ENCODE data around the gene ACOT12.

DNA sequence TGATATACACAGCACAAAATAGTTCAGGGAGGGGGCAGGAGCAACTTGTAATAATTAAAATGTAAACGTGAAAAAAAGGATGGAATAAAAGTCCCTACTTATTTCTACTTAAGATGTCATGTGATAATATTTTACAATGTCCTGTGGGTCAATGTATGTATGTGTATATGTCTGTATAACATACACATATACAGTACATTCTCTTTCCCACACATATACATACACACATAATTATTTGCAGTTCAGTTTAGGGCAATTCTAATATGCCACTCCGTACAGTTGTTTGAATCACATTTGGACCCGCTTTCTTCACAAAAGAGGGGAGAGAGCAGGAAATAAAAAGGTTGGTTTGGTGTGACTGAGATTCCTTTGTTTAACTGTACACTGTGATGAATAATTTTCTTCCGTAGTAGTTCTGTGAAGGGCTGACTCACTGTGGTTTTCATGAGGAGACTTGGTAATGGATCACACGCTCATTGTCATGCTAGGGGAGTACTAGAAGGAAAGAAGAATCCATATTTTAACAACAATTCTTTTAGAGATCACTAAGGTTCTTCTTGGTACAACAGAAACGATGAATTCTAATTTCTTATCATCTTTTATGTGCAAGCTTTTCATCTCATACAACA, 26.2 kb upstream of the ACOT12 start:
- TF ChIP-seq SUZ12 (IDR thresholded peaks at IDR 0.05; ENCODE audit: extremely low read depth, insufficient read depth, insufficient read length), result no peak
- TF ChIP-seq ZNF274 (IDR thresholded peaks at IDR 0.05; ENCODE audit: low read depth, low read length), result no peak
- TF ChIP-seq YY1 (IDR thresholded peaks at IDR 0.05; ENCODE audit: insufficient read depth, insufficient read length), result no peak
